ENCODE results near the gene GCGR.

GCGR gene

GRCh38 chr17:81824595-81824994 lies 20.6 kb downstream of the GCGR start:
- no peaks in the 10 kb centered on the region for H3K36me3 ChIP-seq (ENCODE audit: control insufficient read depth, insufficient read depth, low read length)
- no peak overlapping the region for H3K4me2 ChIP-seq (ENCODE audit: low read length)
- no peak overlapping the region for H2AFZ ChIP-seq
- H3K4me1 ChIP-seq, result peaks cover 16% of the 10 kb centered on the region
- no peak overlapping the region for H3K9ac ChIP-seq
- peaks cover 16% of the 10 kb centered on the region for H3K79me2 ChIP-seq
- H3K27me3 ChIP-seq (ENCODE audit: control insufficient read depth, insufficient read depth, low read length), result no peaks in the 10 kb centered on the region
- TF ChIP-seq CTCF (IDR thresholded peaks at IDR 0.05), result no peak
- H3K27ac ChIP-seq, result no peak overlapping the region
- no peaks in the 10 kb centered on the region for H3K9me3 ChIP-seq (ENCODE audit: control insufficient read depth, low read length)
- no peak overlapping the region for H3K4me3 ChIP-seq (ENCODE audit: low read depth, low read length)

- Histone ChIP-seq H3K36me3 (ENCODE audit: control insufficient read depth, insufficient read depth, low read length) (no peaks in the 10 kb centered on the region), H3K79me2 (peaks cover 27% of the 10 kb centered on the region), H3K4me3 (ENCODE audit: low read depth, low read length) (no peak overlapping the region), H3K4me2 (ENCODE audit: low read length) (no peak overlapping the region), H3K9me3 (ENCODE audit: control insufficient read depth, low read length) (no peaks in the 10 kb centered on the region), H3K27ac (no peak overlapping the region), H2AFZ (no peak overlapping the region), H3K9ac (no peak overlapping the region), H3K27me3 (ENCODE audit: control insufficient read depth, insufficient read depth, low read length) (no peaks in the 10 kb centered on the region), H3K4me1 (peaks cover 12% of the 10 kb centered on the region)
- no peak for TF ChIP-seq CTCF (IDR thresholded peaks at IDR 0.05)
These were observed 22.0 kb downstream of the GCGR start for GRCh38 chr17:81825841-81826466.

- no peak overlapping the region for H3K9ac ChIP-seq
- peaks cover 27% of the 10 kb centered on the region for H3K79me2 ChIP-seq
- H3K4me2 ChIP-seq (ENCODE audit: low read length), result no peak overlapping the region
- peaks cover 6% of the 10 kb centered on the region for H3K4me1 ChIP-seq
- H3K27me3 ChIP-seq (ENCODE audit: control insufficient read depth, insufficient read depth, low read length), result no peaks in the 10 kb centered on the region
- H3K27ac ChIP-seq, result no peak overlapping the region
- no peak overlapping the region for H3K4me3 ChIP-seq (ENCODE audit: low read depth, low read length)
- no peak overlapping the region for H2AFZ ChIP-seq
- no peaks in the 10 kb centered on the region for H3K36me3 ChIP-seq (ENCODE audit: control insufficient read depth, insufficient read depth, low read length)
- no peak for TF ChIP-seq CTCF (IDR thresholded peaks at IDR 0.05)
- H3K9me3 ChIP-seq (ENCODE audit: control insufficient read depth, low read length), result no peaks in the 10 kb centered on the region
These were observed 24.7 kb downstream of the GCGR start for GRCh38 chr17:81828656-81829055.

- peaks cover 6% of the 10 kb centered on the region for H3K4me1 ChIP-seq
- H3K79me2 ChIP-seq, result peaks cover 27% of the 10 kb centered on the region
- no peak overlapping the region for H2AFZ ChIP-seq
- no peaks in the 10 kb centered on the region for H3K36me3 ChIP-seq (ENCODE audit: control insufficient read depth, insufficient read depth, low read length)
- no peaks in the 10 kb centered on the region for H3K9me3 ChIP-seq (ENCODE audit: control insufficient read depth, low read length)
- no peak overlapping the region for H3K4me3 ChIP-seq (ENCODE audit: low read depth, low read length)
- TF ChIP-seq CTCF (IDR thresholded peaks at IDR 0.05), result no peak
- no peak overlapping the region for H3K27ac ChIP-seq
- H3K4me2 ChIP-seq (ENCODE audit: low read length), result no peak overlapping the region
- H3K9ac ChIP-seq, result no peak overlapping the region
- no peaks in the 10 kb centered on the region for H3K27me3 ChIP-seq (ENCODE audit: control insufficient read depth, insufficient read depth, low read length)
These were observed 25.9 kb downstream of the GCGR start for GRCh38 chr17:81829858-81830257.

GRCh38 chr17:81831563-81831956 lies 27.6 kb downstream of the GCGR start:
- peak overlapping the region; percentile 58 for H3K27ac ChIP-seq
- H3K9ac ChIP-seq, result no peak overlapping the region
- no peaks in the 10 kb centered on the region for H3K36me3 ChIP-seq (ENCODE audit: control insufficient read depth, insufficient read depth, low read length)
- H3K4me2 ChIP-seq (ENCODE audit: low read length), result peak overlapping the region; percentile 99
- H3K4me1 ChIP-seq, result peaks cover 6% of the 10 kb centered on the region
- peak overlapping the region; percentile 33 for H2AFZ ChIP-seq
- H3K4me3 ChIP-seq (ENCODE audit: low read depth, low read length), result peak overlapping the region; percentile 75
- no peaks in the 10 kb centered on the region for H3K9me3 ChIP-seq (ENCODE audit: control insufficient read depth, low read length)
- H3K79me2 ChIP-seq, result peaks cover 27% of the 10 kb centered on the region
- H3K27me3 ChIP-seq (ENCODE audit: control insufficient read depth, insufficient read depth, low read length), result no peaks in the 10 kb centered on the region
- no peak for TF ChIP-seq CTCF (IDR thresholded peaks at IDR 0.05)
